GM21737 (cell line): ENCODE data around the gene LPP.

ENCODE experiments used
- ATAC-seq: cut with Tn5 transposase; IDR thresholded peaks from one replicate; pipeline ENCODE4 v1.9.1; 2021; ENCODE audit warnings: mild to moderate bottlenecking, moderate library complexity; ENCODE audit not compliant: unreplicated experiment

The LPP gene

DNA sequence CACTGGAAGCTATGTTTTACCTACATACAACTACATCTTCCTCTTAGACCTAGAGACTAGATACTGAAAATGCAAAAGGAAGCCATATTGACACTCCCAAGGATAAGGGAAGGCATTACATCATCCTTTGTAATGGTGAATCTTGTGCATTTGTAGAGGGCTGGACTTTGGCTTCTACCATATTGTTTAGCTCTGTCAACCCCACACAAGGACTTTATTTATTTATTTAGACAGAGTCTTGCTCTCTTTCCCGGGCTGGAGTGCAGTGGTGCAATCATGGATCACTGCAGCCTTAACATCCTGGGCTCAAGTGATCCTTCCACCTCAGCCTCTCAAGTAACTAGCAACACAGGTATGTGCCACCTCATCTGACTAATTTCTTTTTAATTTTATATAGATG is 686.3 kb downstream of the LPP start:
- ATAC-seq, result no peak

DNA sequence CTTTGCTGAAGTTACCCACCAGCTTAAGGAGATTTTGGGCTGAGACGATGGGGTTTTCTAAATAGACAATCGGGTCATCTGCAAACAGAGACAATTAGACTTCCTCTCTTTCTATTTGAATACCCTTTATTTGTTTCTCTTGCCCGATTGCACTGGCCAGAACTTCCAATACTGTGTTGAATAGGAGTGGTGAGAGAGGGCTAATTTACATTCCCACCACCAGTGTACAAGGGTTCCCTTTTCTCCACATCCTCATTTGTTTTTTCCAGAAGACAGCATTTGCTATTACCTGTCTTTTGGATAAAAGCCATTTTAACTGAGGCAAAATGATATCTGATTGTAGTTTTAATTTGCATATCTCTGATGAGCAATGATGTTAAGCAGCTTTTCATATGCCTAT is 687.9 kb downstream of the LPP start:
- ATAC-seq, result no peak

DNA sequence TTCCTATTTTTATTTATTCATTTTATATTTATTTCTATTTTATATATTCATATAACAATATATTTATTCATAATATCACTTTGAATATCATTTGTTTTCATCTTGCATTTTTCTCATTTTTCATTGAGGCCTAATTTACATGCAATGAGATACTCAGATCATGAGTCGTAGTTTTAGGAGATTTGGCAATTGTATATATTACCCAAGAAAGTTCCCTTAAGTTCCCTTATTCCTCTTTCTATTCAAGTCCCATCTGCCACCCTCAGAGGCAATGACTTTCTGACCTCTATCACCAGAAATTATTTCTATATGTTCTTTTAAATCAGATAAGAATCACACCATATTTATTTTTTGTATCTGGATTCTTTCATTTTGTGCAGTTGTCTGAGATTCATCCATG is 688.7 kb downstream of the LPP start:
- ATAC-seq, result no peak

DNA sequence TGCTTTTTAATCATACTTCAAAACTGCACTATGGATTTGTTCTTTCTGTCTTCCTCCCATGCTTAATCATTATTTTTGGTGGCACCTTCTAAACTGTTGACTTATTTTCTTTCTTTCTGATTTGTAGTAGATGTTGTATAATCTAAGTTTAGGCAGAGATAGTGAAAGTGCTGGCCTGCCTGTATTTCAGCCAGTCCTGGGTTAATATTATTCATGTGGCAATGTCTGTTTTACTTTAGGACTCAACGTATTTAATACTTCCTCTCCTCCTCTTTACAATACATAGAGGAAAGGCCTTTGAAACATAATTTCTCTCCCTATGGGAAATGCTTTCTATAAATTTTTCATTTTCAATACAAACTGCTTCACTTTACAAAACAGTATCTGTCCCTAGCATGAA is 690.1 kb downstream of the LPP start:
- no peak for ATAC-seq

DNA sequence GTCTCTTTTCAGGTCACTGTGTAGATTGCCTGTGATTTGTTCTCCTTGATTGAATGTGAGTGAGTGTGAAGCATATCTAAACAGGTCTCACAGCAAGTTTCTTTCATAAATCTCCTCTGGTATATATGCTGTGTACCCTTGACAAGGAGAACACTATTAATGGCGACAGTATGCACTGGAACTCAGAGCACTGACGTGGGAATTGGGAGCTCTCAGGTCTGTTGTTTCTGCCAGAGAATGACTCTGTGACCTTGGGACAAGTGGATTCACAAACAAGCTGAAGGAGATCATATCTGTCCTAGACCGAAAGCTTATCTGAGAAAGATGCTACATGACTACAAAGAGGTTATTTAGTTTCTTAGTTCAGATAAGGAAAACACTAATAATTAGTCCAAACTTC is 691.6 kb downstream of the LPP start:
- ATAC-seq, result no peak

- ATAC-seq, result no peak
Observed at GRCh38 chr3:188848947-188849346, 695.0 kb downstream of the LPP start.

- ATAC-seq, result no peak
Observed at GRCh38 chr3:188853856-188854771, 700.2 kb downstream of the LPP start.

DNA sequence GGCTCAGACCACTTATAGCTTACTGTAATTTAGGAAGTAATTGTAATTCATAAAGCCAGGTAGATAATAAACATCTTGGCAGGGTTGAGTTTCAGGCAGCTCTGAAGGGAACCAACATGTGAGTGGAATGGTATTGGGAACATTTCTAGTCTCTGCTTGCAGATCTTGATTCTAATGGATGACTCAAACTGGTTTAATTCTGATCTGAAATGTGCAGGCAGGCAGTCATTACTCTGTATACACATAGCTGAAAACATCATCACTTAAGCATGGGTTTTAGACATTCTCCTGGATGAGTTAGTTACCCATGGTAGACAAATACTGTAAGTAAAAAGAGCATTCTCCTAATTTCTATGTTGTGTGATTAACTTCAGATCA is 700.8 kb downstream of the LPP start:
- no peak for ATAC-seq

- no peak for ATAC-seq
Observed at GRCh38 chr3:188855675-188856074, 701.7 kb downstream of the LPP start.

DNA sequence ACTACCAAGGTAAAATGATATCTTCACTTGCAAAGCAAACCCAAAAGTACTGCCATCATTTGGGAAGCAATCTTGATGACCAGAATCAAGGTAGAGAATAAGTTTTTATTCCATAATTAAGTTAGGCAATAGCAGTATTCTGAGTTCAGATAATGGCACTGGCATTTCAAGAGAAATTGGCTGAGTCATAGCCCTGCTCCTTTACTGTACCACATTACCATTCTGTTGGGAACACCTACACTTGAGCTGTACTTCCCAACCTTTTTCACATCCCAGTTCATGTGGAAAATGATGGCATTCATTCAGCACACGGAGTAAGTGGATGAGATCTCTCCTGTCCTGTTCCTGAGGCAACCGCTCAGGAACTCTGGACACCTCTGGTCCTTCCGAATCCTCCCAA is 706.2 kb downstream of the LPP start:
- ATAC-seq, result no peak

DNA sequence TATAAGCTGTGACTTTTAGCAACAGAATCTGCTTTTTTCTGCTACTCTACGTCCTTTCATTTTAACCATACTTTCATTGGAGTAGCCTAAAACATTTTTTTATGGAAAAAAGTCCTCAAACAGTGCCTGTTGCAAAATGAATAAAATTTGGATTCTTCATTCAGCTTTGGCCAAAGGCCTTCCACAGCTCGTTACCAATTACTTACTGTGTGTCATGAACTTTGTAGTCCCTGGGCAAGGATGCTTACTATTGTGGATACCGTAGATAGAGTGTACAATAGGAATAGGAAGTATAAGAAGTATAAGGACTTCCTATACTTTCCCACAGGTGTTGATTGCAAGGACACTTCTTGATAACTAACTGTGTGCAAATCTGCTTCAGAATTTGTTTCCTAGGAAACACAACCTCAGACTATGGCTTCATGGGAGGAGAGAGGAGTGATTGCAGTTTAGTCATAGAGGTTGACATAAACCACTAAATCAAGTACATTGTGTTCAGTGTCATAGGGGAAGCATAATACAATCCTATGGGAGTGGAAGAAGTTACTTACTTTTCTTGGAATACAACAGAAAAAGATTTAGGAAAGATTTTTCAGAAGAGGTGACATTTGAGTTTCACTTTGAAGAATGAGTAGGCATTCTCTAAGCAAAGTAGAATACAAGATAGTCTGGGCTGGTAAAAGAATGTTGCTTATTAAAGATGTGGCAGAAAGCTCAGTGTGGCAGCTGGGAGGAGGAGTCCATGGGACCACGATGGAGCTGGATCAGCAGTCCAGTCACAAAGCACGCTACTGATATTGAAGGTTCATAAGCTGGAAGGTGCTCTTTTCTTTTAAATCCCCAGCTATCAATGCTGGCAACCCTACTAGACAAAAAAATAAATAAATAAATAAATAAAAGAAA is 708.1 kb downstream of the LPP start:
- ATAC-seq, result no peak

GRCh38 chr3:188863999-188864406 is 710.0 kb downstream of the LPP start:
- ATAC-seq, result no peak

DNA sequence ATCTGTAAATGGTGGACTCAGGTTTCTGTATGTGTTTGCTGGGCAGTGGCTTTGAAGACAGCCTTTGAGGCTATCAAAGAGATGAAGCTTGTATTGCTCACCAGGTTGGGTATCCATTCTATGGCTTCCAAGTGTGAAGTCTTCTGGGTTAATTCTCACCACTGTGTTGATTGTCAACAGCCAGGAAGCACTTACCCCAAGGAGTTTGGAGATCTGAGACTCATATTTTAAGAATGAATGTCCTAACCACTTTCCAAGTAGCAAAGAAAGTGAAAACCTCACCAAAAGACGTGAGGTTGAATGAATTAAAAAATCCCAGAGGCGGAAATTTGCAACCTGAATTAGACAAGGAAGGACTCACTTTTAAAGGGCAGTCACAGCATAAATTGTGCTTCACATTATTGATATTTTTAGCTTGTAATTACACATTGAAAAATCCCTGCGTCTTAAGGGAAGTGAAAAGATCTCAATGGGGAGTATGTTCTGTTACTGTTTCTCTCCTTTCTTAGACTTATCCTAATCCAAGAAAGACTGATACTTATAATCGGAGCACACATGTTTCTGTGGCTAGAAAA is 713.8 kb downstream of the LPP start:
- no peak for ATAC-seq

DNA sequence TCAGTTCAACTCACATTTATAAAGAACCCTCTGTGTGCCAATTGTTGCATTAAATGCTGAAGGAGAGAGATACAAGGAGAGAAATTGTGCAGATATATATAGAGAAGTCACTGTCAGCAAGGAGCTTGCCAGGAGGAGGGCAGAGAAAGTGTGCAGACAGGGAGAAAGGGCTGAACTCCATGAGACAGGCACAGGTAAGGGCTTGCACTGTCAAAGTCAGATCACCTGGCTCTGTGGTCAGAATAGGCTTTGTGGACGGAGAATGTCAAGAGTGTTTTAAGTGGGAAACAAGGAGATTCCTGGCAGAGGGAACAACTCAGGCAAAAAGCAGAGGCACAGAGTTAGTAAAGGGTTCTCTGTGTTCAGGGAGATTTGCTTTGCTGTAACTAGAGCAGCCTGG is 714.8 kb downstream of the LPP start:
- no peak for ATAC-seq

GRCh38 chr3:188869628-188870027 is 715.7 kb downstream of the LPP start:
- ATAC-seq, result no peak

- no peak for ATAC-seq
Observed at GRCh38 chr3:188870431-188870830, 716.5 kb downstream of the LPP start.

DNA sequence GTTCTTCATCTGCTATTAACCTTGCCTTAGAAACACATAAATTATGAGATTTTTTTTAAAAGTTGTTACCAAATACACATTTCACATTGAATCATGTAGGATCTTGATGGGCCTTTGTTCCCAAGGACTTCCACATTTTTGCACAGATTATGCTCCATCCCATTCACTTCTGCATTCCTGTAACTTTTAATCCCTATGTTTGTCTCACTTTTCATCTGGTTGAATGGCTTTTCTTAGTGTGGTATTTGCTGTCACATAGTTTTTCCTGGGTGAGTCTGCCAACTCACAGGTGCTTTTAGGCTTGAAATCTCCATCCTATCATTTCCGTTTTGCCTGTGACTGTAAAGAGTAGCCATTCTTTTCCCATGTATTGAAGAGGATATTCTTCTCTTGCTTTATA is 720.6 kb downstream of the LPP start:
- no peak for ATAC-seq

DNA sequence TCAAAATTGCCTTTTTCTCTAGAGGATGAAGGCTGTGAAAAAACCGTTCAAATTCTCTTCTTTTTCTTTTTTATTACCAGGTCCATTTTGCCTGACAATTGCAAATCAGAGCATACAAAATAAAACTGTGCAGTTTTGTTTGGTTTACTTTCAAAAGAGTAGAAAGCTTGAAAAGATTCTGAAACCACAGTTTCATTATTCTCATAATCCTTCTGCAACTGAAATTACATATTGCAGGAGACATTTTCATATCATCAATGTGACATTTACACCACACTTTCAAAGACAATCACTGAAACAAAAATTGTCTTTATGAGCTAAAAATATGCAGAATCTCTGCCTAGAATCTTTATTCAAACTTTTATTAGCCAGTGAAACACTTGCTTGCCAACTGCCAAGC is 721.5 kb downstream of the LPP start:
- no peak for ATAC-seq

GRCh38 chr3:188876370-188876769 is 722.4 kb downstream of the LPP start:
- ATAC-seq, result no peak

- ATAC-seq, result no peak
Observed at GRCh38 chr3:188877381-188877780, 723.4 kb downstream of the LPP start.

DNA sequence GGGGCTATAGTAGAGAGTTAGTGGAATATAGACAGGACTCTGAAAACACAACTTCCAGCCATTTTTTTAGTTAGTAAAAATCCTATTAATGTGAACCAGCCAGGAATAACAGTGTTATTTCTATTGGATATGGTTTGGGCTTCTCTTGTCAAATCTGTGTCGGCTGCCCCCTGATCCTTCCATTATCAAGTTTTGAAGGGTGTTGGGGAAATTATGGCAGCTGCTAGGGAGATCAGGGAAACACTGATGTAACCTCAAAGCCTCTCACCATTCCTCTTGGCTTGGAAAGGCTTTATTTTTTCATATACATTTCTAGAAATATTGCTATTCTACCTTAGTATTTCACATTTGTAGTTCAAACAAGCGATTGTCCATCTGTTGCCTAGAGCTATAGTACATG is 724.1 kb downstream of the LPP start:
- no peak for ATAC-seq
